PC-3 (cell line): ENCODE results near the gene DCAF4. TPM values are rescaled to one million over a fixed set of nuclear protein-coding genes. Genes with fewer than 3 reads are reported as not detected.

Source experiments
- ATAC-seq: fragments of 200-7000 bp; cut with Tn5 transposase; 2 replicates; pipeline ENCODE4 v1.9.1; 2020; ENCODE audit warnings: mild to moderate bottlenecking, moderate library complexity
- BruUV-seq: library from RNA; stranded (reverse); fragments of 400-500 nt; replicated peaks from 2 replicates; lab custom pipeline; 2021; lab: Mats Ljungman, UMichigan
- CTCF ChIA-PET: fragments of 300-600 bp; sonication (Branson Sonifier 250); formaldehyde crosslinking; loops from one replicate; lab custom pipeline; 2022; ENCODE audit warnings: antibody characterized with exemption; lab: Charles Lee
- POLR2A ChIA-PET: fragments of 300-600 bp; sonication (Branson Sonifier 250); formaldehyde crosslinking; loops from one replicate; lab custom pipeline; 2022; ENCODE audit warnings: antibody characterized with exemption; ENCODE audit not compliant: unreplicated experiment; lab: Charles Lee
- DNase-seq: peaks from one replicate; pipeline ENCODE4 v3.0.0-alpha.2; 2015
- H2AFZ ChIP-seq: fragments of 300-600 bp; sonication (generic); 2 replicates; pipeline ENCODE4 v1.6.0; 2016; ENCODE audit warnings: antibody characterized with exemption, low read length
- H3F3A ChIP-seq: fragments of 300-600 bp; sonication (generic); one replicate; pipeline ENCODE4 v1.6.0; 2017; ENCODE audit warnings: antibody characterized with exemption, low read length, control low read depth, mild to moderate bottlenecking; ENCODE audit not compliant: unreplicated experiment
- H3K27ac ChIP-seq: fragments of 300-600 bp; sonication (generic); 2 replicates; pipeline ENCODE4 v1.5.1; 2016; ENCODE audit warnings: mild to moderate bottlenecking, low read length
- H3K27me3 ChIP-seq: fragments of 300-600 bp; sonication (generic); 2 replicates; pipeline ENCODE4 v1.6.1; 2016; ENCODE audit warnings: low read length, mixed read lengths
- H3K36me3 ChIP-seq: fragments of 300-600 bp; sonication (generic); 2 replicates; pipeline ENCODE4 v1.6.1; 2016; ENCODE audit warnings: low read depth, mixed run types, low read length, mixed read lengths
- H3K4me1 ChIP-seq: fragments of 300-600 bp; sonication (generic); 2 replicates; pipeline ENCODE4 v1.5.1; 2016; ENCODE audit warnings: low read length; ENCODE audit not compliant: insufficient read depth
- H3K4me2 ChIP-seq: fragments of 300-600 bp; sonication (generic); 2 replicates; pipeline ENCODE4 v1.6.0; 2016; ENCODE audit warnings: low read length
- H3K4me3 ChIP-seq: fragments of 300-600 bp; sonication (generic); 2 replicates; pipeline ENCODE4 v1.5.1; 2016; ENCODE audit warnings: mild to moderate bottlenecking, low read length, mixed read lengths
- H3K79me2 ChIP-seq: fragments of 300-600 bp; sonication (generic); 2 replicates; pipeline ENCODE4 v1.6.1; 2017; ENCODE audit warnings: low read length, mixed read lengths
- H3K9ac ChIP-seq: fragments of 300-600 bp; sonication (generic); 2 replicates; pipeline ENCODE4 v1.6.0; 2016; ENCODE audit warnings: mild to moderate bottlenecking, low read length
- H3K9me2 ChIP-seq: fragments of 300-600 bp; sonication (generic); replicated peaks from 2 replicates; pipeline ENCODE4 v1.6.1; 2016; ENCODE audit warnings: mixed run types, low read length, mixed read lengths
- H3K9me3 ChIP-seq: fragments of 300-600 bp; sonication (generic); 2 replicates; pipeline ENCODE4 v1.6.1; 2016; ENCODE audit warnings: low read length, mixed read lengths
- H4K20me1 ChIP-seq: fragments of 300-600 bp; sonication (generic); 2 replicates; pipeline ENCODE4 v1.6.1; 2016; ENCODE audit warnings: low read length, mixed read lengths
- EZH2 ChIP-seq: fragments of 300-600 bp; sonication (generic); IDR thresholded peaks from one replicate; pipeline ENCODE4 v1.6.1; 2017; ENCODE audit warnings: antibody characterized with exemption, mild to moderate bottlenecking, low read length; ENCODE audit not compliant: unreplicated experiment
- EZH2phosphoT487 ChIP-seq: fragments of 300-600 bp; sonication (generic); IDR thresholded peaks from 2 replicates; pipeline ENCODE4 v1.6.1; 2018; ENCODE audit warnings: mild to moderate bottlenecking, antibody characterized with exemption, low read length, borderline replicate concordance
- intact Hi-C: fragments of 100-400 bp; cut with micrococcal nuclease; formaldehyde crosslinking; loops from 2 replicates; pipeline ENCODE4 v1.9.0; 2023
- total RNA-seq: library from RNA; depleted of rRNA; stranded (reverse); fragments of >200 nt; gene quantifications from 2 replicates; pipeline ENCODE4 v1.2.3, GENCODE V29; 2014
- TF ChIP-seq, protein P1 (sequence below): fragments of 300-600 bp; sonication (generic); conservative IDR thresholded peaks from 2 replicates; pipeline ENCODE4 v1.5.1; 2017; ENCODE audit warnings: antibody characterized with exemption, low read depth, mild to moderate bottlenecking, low read length

Gene DCAF4
- total RNA-seq, 1 experiment from 2014 or later = 55.8 TPM

DNA sequence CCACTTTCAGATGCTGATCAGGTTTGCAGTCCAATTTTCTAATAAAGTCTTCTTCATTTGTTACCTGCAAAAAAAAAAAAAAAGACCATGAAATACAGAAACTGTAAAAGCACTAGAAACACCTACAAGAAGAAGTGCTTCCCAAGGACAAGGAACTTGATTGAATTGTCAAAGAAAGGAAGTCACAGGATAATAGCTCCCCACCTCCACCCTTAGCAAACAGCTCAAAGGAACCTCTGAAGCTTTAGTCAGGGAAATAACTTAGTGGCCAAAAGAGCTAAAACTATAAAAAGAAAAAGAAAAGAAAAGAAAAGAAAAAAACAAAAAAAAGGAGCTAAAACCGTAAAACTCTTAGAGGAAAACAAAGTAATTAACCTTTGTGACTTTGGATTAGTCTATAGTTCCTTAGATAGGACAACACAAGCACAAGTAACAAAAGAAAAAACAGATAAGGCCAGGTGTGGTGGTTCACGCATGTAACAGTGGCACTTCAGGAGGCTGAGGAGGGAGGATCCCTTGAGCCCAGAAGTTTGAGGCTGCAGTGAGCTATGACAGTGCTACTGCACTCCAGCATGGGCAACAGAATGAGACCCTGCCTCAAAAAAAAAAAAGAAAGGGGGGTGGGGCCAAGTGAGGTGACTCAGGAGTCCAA is 72.1 kb downstream of the DCAF4 start:
- Histone ChIP-seq H3K27ac (no peak overlapping the region), H3K27me3 (no peaks in the 10 kb centered on the region), H3K9me3 (no peaks in the 10 kb centered on the region), H3K4me1 (no peaks in the 10 kb centered on the region), H2AFZ (no peak overlapping the region), H4K20me1 (no peaks in the 10 kb centered on the region), H3K4me2 (no peak overlapping the region), H3K79me2 (0 out of 2 replicates have a peak, but pooled peaks cover 4% of the 10 kb centered on the region), H3F3A (no peaks in the 10 kb centered on the region), H3K9ac (no peak overlapping the region), H3K9me2 (no peaks in the 10 kb centered on the region), H3K4me3 (no peak overlapping the region), H3K36me3 (peaks cover 8% of the 10 kb centered on the region; the same call in 1 of the 2 replicates)
- ATAC-seq = peak; percentile 55; the same call in 1 of the 2 replicates
- CTCF ChIA-PET = interaction anchor here (0.6 kb wide), 2 partner anchors 16 to 32 kb away, joined by 3 to 4 read pairs; no protein-coding TSS in a partner anchor
- intact Hi-C loops = no loop called here
- DNase-seq = no peak
- no TSS peak for BruUV-seq
- TF ChIP-seq EZH2phosphoT487 (no peak), EZH2 (no peak)
- TF ChIP-seq, protein P1, sequence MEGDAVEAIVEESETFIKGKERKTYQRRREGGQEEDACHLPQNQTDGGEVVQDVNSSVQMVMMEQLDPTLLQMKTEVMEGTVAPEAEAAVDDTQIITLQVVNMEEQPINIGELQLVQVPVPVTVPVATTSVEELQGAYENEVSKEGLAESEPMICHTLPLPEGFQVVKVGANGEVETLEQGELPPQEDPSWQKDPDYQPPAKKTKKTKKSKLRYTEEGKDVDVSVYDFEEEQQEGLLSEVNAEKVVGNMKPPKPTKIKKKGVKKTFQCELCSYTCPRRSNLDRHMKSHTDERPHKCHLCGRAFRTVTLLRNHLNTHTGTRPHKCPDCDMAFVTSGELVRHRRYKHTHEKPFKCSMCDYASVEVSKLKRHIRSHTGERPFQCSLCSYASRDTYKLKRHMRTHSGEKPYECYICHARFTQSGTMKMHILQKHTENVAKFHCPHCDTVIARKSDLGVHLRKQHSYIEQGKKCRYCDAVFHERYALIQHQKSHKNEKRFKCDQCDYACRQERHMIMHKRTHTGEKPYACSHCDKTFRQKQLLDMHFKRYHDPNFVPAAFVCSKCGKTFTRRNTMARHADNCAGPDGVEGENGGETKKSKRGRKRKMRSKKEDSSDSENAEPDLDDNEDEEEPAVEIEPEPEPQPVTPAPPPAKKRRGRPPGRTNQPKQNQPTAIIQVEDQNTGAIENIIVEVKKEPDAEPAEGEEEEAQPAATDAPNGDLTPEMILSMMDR = no peak
- POLR2A ChIA-PET = interaction anchor here (0.7 kb wide), 1 partner anchor 62 kb away, joined by 3 read pairs; no protein-coding TSS in a partner anchor

DNA sequence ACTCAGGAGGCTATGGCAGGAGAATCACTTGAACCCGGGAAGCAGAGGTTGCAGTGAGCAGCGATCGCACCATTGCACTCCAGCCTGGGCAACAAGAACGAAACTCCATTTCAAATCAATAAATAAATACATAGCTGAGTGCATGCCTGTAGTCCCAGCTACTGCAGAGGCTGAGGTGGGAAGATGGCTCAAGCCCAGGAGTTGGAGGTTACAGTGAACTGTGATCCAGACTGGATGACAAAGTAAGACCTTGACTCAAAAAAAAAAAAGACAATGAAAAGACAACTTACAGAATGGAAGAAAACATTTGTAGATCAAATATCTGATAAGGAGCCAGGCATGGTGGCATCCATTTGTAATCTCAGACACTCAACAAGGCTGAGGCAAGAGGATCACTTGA is 73.1 kb downstream of the DCAF4 start:
- Histone ChIP-seq H3K27me3 (no peaks in the 10 kb centered on the region), H2AFZ (no peak overlapping the region), H3K79me2 (0 out of 2 replicates have a peak, but pooled peaks cover 4% of the 10 kb centered on the region), H3K4me1 (no peaks in the 10 kb centered on the region), H3K4me3 (no peak overlapping the region), H3K27ac (no peak overlapping the region), H4K20me1 (no peaks in the 10 kb centered on the region), H3K36me3 (peaks cover 8% of the 10 kb centered on the region; the same call in 1 of the 2 replicates), H3K9me3 (no peaks in the 10 kb centered on the region), H3K4me2 (no peak overlapping the region), H3K9ac (no peak overlapping the region), H3K9me2 (no peaks in the 10 kb centered on the region), H3F3A (no peaks in the 10 kb centered on the region)
- CTCF ChIA-PET = no interaction called here
- TF ChIP-seq EZH2phosphoT487 (no peak), EZH2 (no peak)
- TF ChIP-seq, protein P1 = no peak
- no TSS peak for BruUV-seq
- no peak for DNase-seq
- intact Hi-C loops = no loop called here
- no peak for ATAC-seq
- POLR2A ChIA-PET = no interaction called here

DNA sequence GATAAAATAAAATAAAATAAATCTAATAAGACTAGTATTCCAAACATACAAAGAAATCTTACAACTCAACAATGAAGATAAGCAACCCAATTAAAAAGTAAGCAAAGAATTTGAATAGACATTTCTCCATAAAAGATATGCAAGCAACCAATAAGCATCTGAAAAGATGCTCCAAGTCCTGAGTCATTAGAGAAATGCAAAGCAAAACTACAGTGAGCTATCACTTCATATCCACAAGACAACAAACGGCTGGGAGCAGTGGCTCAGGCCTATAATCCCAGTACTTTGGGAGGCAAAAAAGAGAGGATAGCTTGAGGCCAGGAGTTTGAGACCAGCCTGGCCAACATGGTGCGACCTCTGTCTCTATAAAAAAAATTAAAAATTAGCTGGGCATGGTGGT is 73.8 kb downstream of the DCAF4 start:
- Histone ChIP-seq H3K4me2 (no peak overlapping the region), H3F3A (no peaks in the 10 kb centered on the region), H3K27ac (no peak overlapping the region), H3K27me3 (no peaks in the 10 kb centered on the region), H4K20me1 (no peaks in the 10 kb centered on the region), H3K79me2 (0 out of 2 replicates have a peak, but pooled peaks cover 4% of the 10 kb centered on the region), H2AFZ (no peak overlapping the region), H3K4me3 (no peak overlapping the region), H3K36me3 (peaks cover 8% of the 10 kb centered on the region; the same call in 1 of the 2 replicates), H3K9ac (no peak overlapping the region), H3K4me1 (no peaks in the 10 kb centered on the region), H3K9me3 (no peaks in the 10 kb centered on the region), H3K9me2 (no peaks in the 10 kb centered on the region)
- ATAC-seq (no peak), DNase-seq (no peak)
- BruUV-seq = no TSS peak
- POLR2A ChIA-PET = interaction anchor here (0.6 kb wide), 1 partner anchor 16 kb away, joined by 3 read pairs; no protein-coding TSS in a partner anchor
- intact Hi-C loops = no loop called here
- CTCF ChIA-PET = interaction anchor here (0.6 to 1.2 kb wide), 2 partner anchors 12 to 27 kb away, joined by 4 to 9 read pairs; partner anchors contain the start of gene ZFYVE1
- TF ChIP-seq, protein P1 = no peak
- no peak for TF ChIP-seq EZH2
- no peak for TF ChIP-seq EZH2phosphoT487
